H9 (cell line): ENCODE data around the gene TLE6. TPM values are rescaled to one million over a fixed set of nuclear protein-coding genes. Genes with fewer than 3 reads are reported as not detected.

Experiments
- DNase-seq: peaks from one replicate; pipeline ENCODE4 v3.0.0-alpha.2; 2017
- H2AFZ ChIP-seq: one replicate; pipeline ENCODE4 v1.6.1; 2013; ENCODE audit warnings: mild to moderate bottlenecking, low read length, control low read depth, moderate library complexity
- H2AK5ac ChIP-seq: 2 replicates; pipeline ENCODE4 v1.6.1; 2013; ENCODE audit warnings: low read length, control low read depth, mixed read lengths; ENCODE audit not compliant: insufficient read length
- H2BK120ac ChIP-seq: one replicate; pipeline ENCODE4 v1.6.1; 2013; ENCODE audit warnings: low read depth, mild to moderate bottlenecking, low read length, control low read depth, inconsistent platforms; ENCODE audit not compliant: poor library complexity, severe bottlenecking
- H2BK12ac ChIP-seq: 2 replicates; pipeline ENCODE4 v1.6.1; 2013; ENCODE audit warnings: low read length, control low read depth, mixed read lengths, low read depth; ENCODE audit not compliant: insufficient read length
- H2BK15ac ChIP-seq: 2 replicates; pipeline ENCODE4 v1.6.1; 2013; ENCODE audit warnings: low read depth, low read length, control low read depth
- H2BK20ac ChIP-seq: one replicate; pipeline ENCODE4 v1.6.1; 2013; ENCODE audit warnings: low read depth, mild to moderate bottlenecking, low read length, control low read depth, inconsistent platforms; ENCODE audit not compliant: poor library complexity, severe bottlenecking
- H2BK5ac ChIP-seq: 2 replicates; pipeline ENCODE4 v1.6.1; 2013; ENCODE audit warnings: low read length, control low read depth, mixed read lengths; ENCODE audit not compliant: insufficient read length
- H3K14ac ChIP-seq: 2 replicates; pipeline ENCODE4 v1.6.1; 2013; ENCODE audit warnings: low read length, control low read depth; ENCODE audit not compliant: insufficient read depth
- H3K18ac ChIP-seq: 2 replicates; pipeline ENCODE4 v1.6.1; 2013; ENCODE audit warnings: low read depth, mild to moderate bottlenecking, mixed read lengths, low read length, control low read depth; ENCODE audit not compliant: insufficient read length
- H3K23ac ChIP-seq: 2 replicates; pipeline ENCODE4 v1.6.1; 2013; ENCODE audit warnings: low read length, control low read depth, mixed read lengths, low read depth; ENCODE audit not compliant: insufficient read length
- H3K23me2 ChIP-seq: 2 replicates; pipeline ENCODE4 v1.6.1; 2013; ENCODE audit warnings: low read depth, mild to moderate bottlenecking, mixed read lengths, low read length, control low read depth; ENCODE audit not compliant: insufficient read length, poor library complexity, severe bottlenecking
- H3K27ac ChIP-seq: 2 replicates; pipeline ENCODE4 v1.5.1; 2013; ENCODE audit warnings: low read length, control low read depth, mixed read lengths, low read depth; ENCODE audit not compliant: insufficient read length
- H3K27me3 ChIP-seq: 2 replicates; pipeline ENCODE4 v1.6.1; 2013; ENCODE audit warnings: low read length, control low read depth, inconsistent platforms; ENCODE audit not compliant: insufficient read depth
- H3K4ac ChIP-seq: 2 replicates; pipeline ENCODE4 v1.6.1; 2013; ENCODE audit warnings: low read depth, mild to moderate bottlenecking, control low read depth, inconsistent platforms, low read length, moderate library complexity
- H3K4me1 ChIP-seq: 2 replicates; pipeline ENCODE4 v1.6.1; 2013; ENCODE audit warnings: low read length, control low read depth, inconsistent platforms; ENCODE audit not compliant: insufficient read depth
- H3K4me2 ChIP-seq: 2 replicates; pipeline ENCODE4 v1.6.1; 2013; ENCODE audit warnings: low read length, control low read depth, mixed read lengths; ENCODE audit not compliant: insufficient read length, insufficient read depth
- H3K56ac ChIP-seq: 2 replicates; pipeline ENCODE4 v1.6.1; 2013; ENCODE audit warnings: low read depth, mild to moderate bottlenecking, mixed read lengths, low read length, control low read depth; ENCODE audit not compliant: insufficient read length
- H3K79me1 ChIP-seq: 2 replicates; pipeline ENCODE4 v1.6.1; 2013; ENCODE audit warnings: low read depth, mild to moderate bottlenecking, moderate library complexity, low read length, control low read depth, inconsistent platforms; ENCODE audit not compliant: insufficient read depth, poor library complexity, severe bottlenecking
- H3K79me2 ChIP-seq: 2 replicates; pipeline ENCODE4 v1.6.1; 2013; ENCODE audit warnings: low read length, control low read depth, inconsistent platforms; ENCODE audit not compliant: insufficient read depth
- H3K9ac ChIP-seq: 2 replicates; pipeline ENCODE4 v1.6.1; 2013; ENCODE audit warnings: low read length, control low read depth, mixed read lengths; ENCODE audit not compliant: insufficient read length; ENCODE audit errors: extremely low read depth
- H3K9me3 ChIP-seq: one replicate; pipeline ENCODE4 v1.6.1; 2013; ENCODE audit warnings: low read depth, low read length, inconsistent platforms; ENCODE audit not compliant: control insufficient read depth
- H3T11ph ChIP-seq: one replicate; pipeline ENCODE4 v1.6.1; 2013; ENCODE audit warnings: mild to moderate bottlenecking, low read length, control low read depth, inconsistent platforms
- H4K20me1 ChIP-seq: one replicate; pipeline ENCODE4 v1.6.1; 2013; ENCODE audit not compliant: control insufficient read depth, insufficient read length, insufficient read depth
- H4K5ac ChIP-seq: 2 replicates; pipeline ENCODE4 v1.6.1; 2013; ENCODE audit warnings: low read depth, mild to moderate bottlenecking, mixed read lengths, low read length, control low read depth; ENCODE audit not compliant: insufficient read length
- H4K8ac ChIP-seq: replicated peaks from 2 replicates; pipeline ENCODE4 v1.6.1; 2013; ENCODE audit warnings: low read length, control low read depth, mixed read lengths, low read depth; ENCODE audit not compliant: insufficient read length
- H4K91ac ChIP-seq: 2 replicates; pipeline ENCODE4 v1.6.1; 2013; ENCODE audit warnings: low read depth, mild to moderate bottlenecking, moderate library complexity, mixed read lengths, low read length, control low read depth; ENCODE audit not compliant: insufficient read length
- H3K27ac Mint-ChIP-seq, 3 experiments: 2 replicates in 2 of 3; 3 replicates in 1 of 3; pipeline ENCODE4 v1.8.0; 2020 to 2021; ENCODE audit warnings: mixed read lengths in 3 of 3, mild to moderate bottlenecking in 1 of 3, moderate library complexity in 1 of 3
- H3K27me3 Mint-ChIP-seq: 2 replicates; pipeline ENCODE4 v1.8.0; 2021; ENCODE audit warnings: low read depth, mild to moderate bottlenecking, moderate library complexity, mixed read lengths
- H3K36me3 Mint-ChIP-seq, 3 experiments: 2 replicates in 2 of 3; 3 replicates in 1 of 3; pipeline ENCODE4 v1.8.0; 2020 to 2021; ENCODE audit warnings: low read depth in 3 of 3, mixed read lengths in 3 of 3; ENCODE audit not compliant: insufficient read depth in 1 of 3
- H3K4me1 Mint-ChIP-seq, 2 experiments: 2 replicates each; pipeline ENCODE4 v1.8.0; 2020; ENCODE audit warnings: mixed read lengths in 2 of 2
- H3K4me3 Mint-ChIP-seq, 2 experiments: 2 replicates in 1 of 2; 3 replicates in 1 of 2; pipeline ENCODE4 v1.8.0; 2020 to 2021; ENCODE audit warnings: mild to moderate bottlenecking in 2 of 2, mixed read lengths in 2 of 2, moderate library complexity in 1 of 2
- H3K9me3 Mint-ChIP-seq, 2 experiments: 2 replicates in 1 of 2; 3 replicates in 1 of 2; pipeline ENCODE4 v1.8.0; 2020; ENCODE audit warnings: mild to moderate bottlenecking in 2 of 2, mixed read lengths in 2 of 2, moderate library complexity in 1 of 2
- WGBS: extraction: QIAGEN DNeasy Blood & Tissue Kit; methylation state at CpG from one replicate; pipeline ENCODE4 v1.1.7; 2013; ENCODE audit warnings: missing lambda C conversion rate, low lambda C conversion rate, mixed read lengths; ENCODE audit not compliant: insufficient read length; ENCODE audit errors: extremely low coverage; 5-methylcytosine and 5-hydroxymethylcytosine counted together
- total RNA-seq: library from RNA; stranded (reverse); gene quantifications from 2 replicates; pipeline ENCODE4 v1.2.1, GENCODE V29; 2021
- TF ChIP-seq, protein P1 (sequence below): fragments of 200-600 bp; sonication (generic); conservative IDR thresholded peaks from 3 replicates; pipeline ENCODE4 v1.8.0; 2021; ENCODE audit warnings: antibody characterized with exemption, mild to moderate bottlenecking

Gene TLE6
- total RNA-seq, 1 experiment from 2014 or later: 1.7 TPM

DNA sequence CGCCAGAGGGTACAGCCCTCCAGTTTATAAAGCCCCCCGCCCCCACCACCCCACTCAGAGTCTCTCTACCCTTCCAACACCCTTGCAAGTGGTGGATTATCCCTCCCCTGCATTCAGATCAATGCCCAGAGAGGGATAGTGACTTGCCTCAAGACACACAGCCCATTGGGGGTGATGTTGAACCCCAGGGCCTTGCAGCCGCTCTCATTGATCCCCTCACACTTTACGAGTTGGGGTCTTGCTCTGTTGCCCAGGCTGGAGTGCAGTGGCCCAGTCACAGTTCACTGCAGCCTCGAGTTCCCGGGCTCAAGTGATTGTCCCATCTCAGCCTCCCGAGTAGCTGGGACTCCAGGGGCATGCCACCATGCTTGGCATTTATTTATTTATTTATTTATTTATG is 40.6 kb downstream of the TLE6 start:
- no peak overlapping the region for H2BK5ac ChIP-seq
- Mint-ChIP-seq H3K36me3 (no peaks in the 10 kb centered on the region), H3K27me3 (peaks cover 16% of the 10 kb centered on the region), H3K4me3 (no peak overlapping the region), H3K9me3 (no peaks in the 10 kb centered on the region), H3K4me1 (peaks cover 6 to 11% of the 10 kb centered on the region in 2 experiments), H3K27ac (no peak overlapping the region)
- no peak overlapping the region for H3T11ph ChIP-seq
- no peak overlapping the region for H3K4ac ChIP-seq
- no peak overlapping the region for H4K8ac ChIP-seq
- H3K9me3 ChIP-seq: no peaks in the 10 kb centered on the region
- no peak overlapping the region for H4K91ac ChIP-seq
- H3K23ac ChIP-seq: no peak overlapping the region
- H3K14ac ChIP-seq: no peak overlapping the region
- no peak overlapping the region for H2BK12ac ChIP-seq
- no peak overlapping the region for H3K9ac ChIP-seq
- TF ChIP-seq, protein P1, sequence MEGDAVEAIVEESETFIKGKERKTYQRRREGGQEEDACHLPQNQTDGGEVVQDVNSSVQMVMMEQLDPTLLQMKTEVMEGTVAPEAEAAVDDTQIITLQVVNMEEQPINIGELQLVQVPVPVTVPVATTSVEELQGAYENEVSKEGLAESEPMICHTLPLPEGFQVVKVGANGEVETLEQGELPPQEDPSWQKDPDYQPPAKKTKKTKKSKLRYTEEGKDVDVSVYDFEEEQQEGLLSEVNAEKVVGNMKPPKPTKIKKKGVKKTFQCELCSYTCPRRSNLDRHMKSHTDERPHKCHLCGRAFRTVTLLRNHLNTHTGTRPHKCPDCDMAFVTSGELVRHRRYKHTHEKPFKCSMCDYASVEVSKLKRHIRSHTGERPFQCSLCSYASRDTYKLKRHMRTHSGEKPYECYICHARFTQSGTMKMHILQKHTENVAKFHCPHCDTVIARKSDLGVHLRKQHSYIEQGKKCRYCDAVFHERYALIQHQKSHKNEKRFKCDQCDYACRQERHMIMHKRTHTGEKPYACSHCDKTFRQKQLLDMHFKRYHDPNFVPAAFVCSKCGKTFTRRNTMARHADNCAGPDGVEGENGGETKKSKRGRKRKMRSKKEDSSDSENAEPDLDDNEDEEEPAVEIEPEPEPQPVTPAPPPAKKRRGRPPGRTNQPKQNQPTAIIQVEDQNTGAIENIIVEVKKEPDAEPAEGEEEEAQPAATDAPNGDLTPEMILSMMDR: no peak
- H3K4me1 ChIP-seq: no peaks in the 10 kb centered on the region; the same call in 1 of the 2 replicates
- no peak overlapping the region for H2BK20ac ChIP-seq
- H3K27me3 ChIP-seq: no peaks in the 10 kb centered on the region
- H2BK15ac ChIP-seq: no peak overlapping the region
- H3K79me1 ChIP-seq: no peaks in the 10 kb centered on the region
- no peak overlapping the region for H2AK5ac ChIP-seq
- no peak overlapping the region for H4K5ac ChIP-seq
- H2BK120ac ChIP-seq: no peak overlapping the region
- H3K56ac ChIP-seq: no peak overlapping the region
- H3K27ac ChIP-seq: no peak overlapping the region
- WGBS: no CpG with 5 or more reads among the region's 7 CpGs
- H2AFZ ChIP-seq: no peak overlapping the region
- H3K18ac ChIP-seq: no peak overlapping the region
- H3K4me2 ChIP-seq: no peak overlapping the region
- no peaks in the 10 kb centered on the region for H4K20me1 ChIP-seq
- no peaks in the 10 kb centered on the region for H3K79me2 ChIP-seq
- no peaks in the 10 kb centered on the region for H3K23me2 ChIP-seq
- no peak for DNase-seq
